BE2C (cell line): ENCODE data around the gene DPP4.
"Not testable (repeated sequence)": the region's sequence is repeated elsewhere in the genome, so short reads cannot be mapped to it uniquely, and the experiment has no call there.

ENCODE experiments used
- DNase-seq: peaks from one replicate; pipeline ENCODE4 v3.0.0-alpha.2; 2020
- H3K27me3 ChIP-seq: fragments of 250-450 bp; sonication (Bioruptor Pico); 2 replicates; pipeline ENCODE4 v1.5.1; 2020; ENCODE audit warnings: mild to moderate bottlenecking
- H3K36me3 ChIP-seq: fragments of 250-450 bp; sonication (Bioruptor Pico); 2 replicates; pipeline ENCODE4 v1.5.1; 2020; ENCODE audit warnings: mild to moderate bottlenecking
- H3K4me1 ChIP-seq: fragments of 250-450 bp; sonication (Bioruptor Pico); 2 replicates; pipeline ENCODE4 v1.5.1; 2020
- H3K4me3 ChIP-seq: 2 replicates; pipeline ENCODE4 v1.5.1; 2011; ENCODE audit warnings: low read depth, low read length
- H3K9me3 ChIP-seq: fragments of 250-450 bp; sonication (Bioruptor Pico); 2 replicates; pipeline ENCODE4 v1.5.1; 2020
- CTCF ChIP-seq: IDR thresholded peaks from 2 replicates; pipeline ENCODE4 v1.5.1; 2012; ENCODE audit warnings: mild to moderate bottlenecking, low read depth, low read length

Gene DPP4

GRCh38 chr2:161979490-161979889 is 94.5 kb downstream of the DPP4 start:
- H3K4me1 ChIP-seq: no peaks in the 10 kb centered on the region
- no peak overlapping the region for H3K4me3 ChIP-seq

GRCh38 chr2:161977926-161978325 is 96.1 kb downstream of the DPP4 start:
- not testable (repeated sequence) for H3K4me1 ChIP-seq, H3K9me3 ChIP-seq, H3K4me3 ChIP-seq, H3K27me3 ChIP-seq, DNase-seq, H3K36me3 ChIP-seq

More at GRCh38 chr2:161979490-161979889, 94.5 kb downstream of the DPP4 start:
- DNase-seq: no peak
- H3K27me3 ChIP-seq: no peaks in the 10 kb centered on the region
- H3K9me3 ChIP-seq: no peaks in the 10 kb centered on the region
- no peaks in the 10 kb centered on the region for H3K36me3 ChIP-seq
- no peak for TF ChIP-seq CTCF

- Histone ChIP-seq H3K36me3 (no peaks in the 10 kb centered on the region), H3K4me1 (no peaks in the 10 kb centered on the region), H3K9me3 (no peaks in the 10 kb centered on the region), H3K27me3 (no peaks in the 10 kb centered on the region), H3K4me3 (no peak overlapping the region)
- DNase-seq: no peak
- TF ChIP-seq CTCF: no peak
Measured at GRCh38 chr2:161976917-161977316, 97.1 kb downstream of the DPP4 start.

- H3K4me3 ChIP-seq: no peak overlapping the region
- no peaks in the 10 kb centered on the region for H3K36me3 ChIP-seq
- no peak for TF ChIP-seq CTCF
- H3K27me3 ChIP-seq: no peaks in the 10 kb centered on the region
- H3K4me1 ChIP-seq: no peaks in the 10 kb centered on the region
- no peak for DNase-seq
- H3K9me3 ChIP-seq: no peaks in the 10 kb centered on the region
Measured at GRCh38 chr2:161976295-161976694, 97.7 kb downstream of the DPP4 start.

- no peak for TF ChIP-seq CTCF
- H3K9me3 ChIP-seq: no peaks in the 10 kb centered on the region
- no peaks in the 10 kb centered on the region for H3K4me1 ChIP-seq
- DNase-seq: no peak
- no peak overlapping the region for H3K4me3 ChIP-seq
- no peaks in the 10 kb centered on the region for H3K36me3 ChIP-seq
- no peaks in the 10 kb centered on the region for H3K27me3 ChIP-seq
Measured at GRCh38 chr2:161975813-161976160, 98.2 kb downstream of the DPP4 start.

- H3K4me3 ChIP-seq: no peak overlapping the region
- DNase-seq: no peak
- no peak for TF ChIP-seq CTCF
- no peaks in the 10 kb centered on the region for H3K4me1 ChIP-seq
- H3K9me3 ChIP-seq: no peaks in the 10 kb centered on the region
- H3K27me3 ChIP-seq: no peaks in the 10 kb centered on the region
- no peaks in the 10 kb centered on the region for H3K36me3 ChIP-seq
Measured at GRCh38 chr2:161975062-161975812, 98.8 kb downstream of the DPP4 start.
